HEK293T (cell line): ENCODE measurements around the gene ATP1A4.

Experiments
- CTCF ChIA-PET: fragments of 350-600 bp; formaldehyde crosslinking; extraction: SDS; loops from one replicate; lab custom pipeline; 2021; ENCODE audit warnings: antibody characterized with exemption, inconsistent platforms; lab: Yijun Ruan, JAX
- POLR2A ChIA-PET: fragments of 350-600 bp; formaldehyde crosslinking; extraction: SDS; loops from one replicate; lab custom pipeline; 2020; ENCODE audit warnings: antibody characterized with exemption, inconsistent platforms; lab: Yijun Ruan, JAX
- DNase-seq: peaks from one replicate; pipeline ENCODE4 v3.0.0; 2012; ENCODE audit warnings: mixed read lengths; ENCODE audit errors: extremely low spot score
- ARNT ChIP-seq: fragments of 450-650 bp; IDR thresholded peaks from 2 replicates; pipeline ENCODE4 v1.6.1; 2017; ENCODE audit warnings: mild to moderate bottlenecking
- BHLHE40 ChIP-seq: fragments of 450-650 bp; IDR thresholded peaks from 2 replicates; pipeline ENCODE4 v1.6.1; 2016; ENCODE audit warnings: mild to moderate bottlenecking, moderate library complexity, borderline replicate concordance
- CTBP1 ChIP-seq: fragments of 450-650 bp; IDR thresholded peaks from 2 replicates; pipeline ENCODE4 v1.6.1; 2016; ENCODE audit warnings: borderline replicate concordance
- ELF4 ChIP-seq: fragments of 450-650 bp; IDR thresholded peaks from 2 replicates; pipeline ENCODE4 v1.6.1; 2017; ENCODE audit warnings: antibody characterized with exemption
- FOXA1 ChIP-seq: fragments of 450-650 bp; IDR thresholded peaks from 2 replicates; pipeline ENCODE4 v1.6.1; 2016; ENCODE audit warnings: mild to moderate bottlenecking
- FOXK2 ChIP-seq: fragments of 450-650 bp; IDR thresholded peaks from 2 replicates; pipeline ENCODE4 v1.6.1; 2016; ENCODE audit warnings: mild to moderate bottlenecking
- FOXM1 ChIP-seq: fragments of 450-650 bp; IDR thresholded peaks from 2 replicates; pipeline ENCODE4 v1.6.1; 2017; ENCODE audit warnings: mild to moderate bottlenecking, borderline replicate concordance
- HDGF ChIP-seq: fragments of 450-650 bp; IDR thresholded peaks from 2 replicates; pipeline ENCODE4 v1.6.1; 2017; ENCODE audit warnings: antibody characterized with exemption, borderline replicate concordance
- L3MBTL2 ChIP-seq: fragments of 450-650 bp; conservative IDR thresholded peaks from 2 replicates; pipeline ENCODE4 v1.6.1; 2016; ENCODE audit warnings: mild to moderate bottlenecking
- LEF1 ChIP-seq: fragments of 450-650 bp; IDR thresholded peaks from 2 replicates; pipeline ENCODE4 v1.6.1; 2017; ENCODE audit warnings: mild to moderate bottlenecking, borderline replicate concordance
- NFRKB ChIP-seq: fragments of 450-650 bp; IDR thresholded peaks from 2 replicates; pipeline ENCODE4 v1.6.1; 2016; ENCODE audit warnings: mild to moderate bottlenecking, moderate library complexity
- PKNOX1 ChIP-seq: fragments of 450-650 bp; IDR thresholded peaks from 2 replicates; pipeline ENCODE4 v1.6.1; 2016
- SP1 ChIP-seq: fragments of 450-650 bp; IDR thresholded peaks from 2 replicates; pipeline ENCODE4 v1.6.1; 2017
- SUZ12 ChIP-seq: fragments of 450-650 bp; IDR thresholded peaks from 2 replicates; pipeline ENCODE4 v1.6.1; 2016; ENCODE audit warnings: mild to moderate bottlenecking
- TARDBP ChIP-seq: fragments of 450-650 bp; IDR thresholded peaks from 2 replicates; pipeline ENCODE4 v1.6.1; 2016
- ZNF384 ChIP-seq: fragments of 450-650 bp; IDR thresholded peaks from 2 replicates; pipeline ENCODE4 v1.6.1; 2016

ATP1A4 gene

GRCh38 chr1:160216301-160216700 lies 64.9 kb downstream of the ATP1A4 start:
- ChIA-PET CTCF (no interaction called here), POLR2A (no interaction called here)
- no peak for DNase-seq
- TF ChIP-seq SP1 (no peak), TARDBP (no peak), BHLHE40 (no peak), ZNF384 (no peak), NFRKB (no peak), ELF4 (no peak), SUZ12 (no peak), L3MBTL2 (no peak), FOXA1 (no peak), ARNT (no peak), FOXK2 (no peak), CTBP1 (no peak)

- ChIA-PET POLR2A (no interaction called here), CTCF (no interaction called here)
- TF ChIP-seq ZNF384 (no peak), NFRKB (no peak), SP1 (no peak), ARNT (no peak), LEF1 (no peak), SUZ12 (no peak), FOXA1 (no peak), CTBP1 (no peak), HDGF (no peak), PKNOX1 (no peak), FOXK2 (no peak), FOXM1 (no peak), ELF4 (no peak), L3MBTL2 (no peak), TARDBP (no peak), BHLHE40 (no peak)
- no peak for DNase-seq
These were observed 66.2 kb downstream of the ATP1A4 start for GRCh38 chr1:160217481-160218051.

- TF ChIP-seq ELF4 (no peak), PKNOX1 (no peak), CTBP1 (no peak), NFRKB (no peak), FOXA1 (no peak), L3MBTL2 (no peak), TARDBP (no peak), ARNT (no peak), ZNF384 (no peak), BHLHE40 (no peak), HDGF (no peak), SUZ12 (no peak), FOXK2 (no peak), FOXM1 (no peak), SP1 (no peak), LEF1 (no peak)
- CTCF ChIA-PET = interaction anchor here (0.8 to 3.6 kb wide), 10 partner anchors 22 to 132 kb away, joined by 3 to 30 read pairs (median 4); no protein-coding TSS in a partner anchor
- POLR2A ChIA-PET = interaction anchor here (0.9 to 1.0 kb wide), 2 partner anchors 14 to 41 kb away, joined by 3 read pairs; partner anchors contain the start of gene PEA15
- peak; percentile 57 for DNase-seq
These were observed 67.9 kb downstream of the ATP1A4 start for GRCh38 chr1:160219062-160219929.

GRCh38 chr1:160220301-160220700 lies 68.9 kb downstream of the ATP1A4 start:
- DNase-seq = no peak
- no peak for TF ChIP-seq ELF4
- no peak for TF ChIP-seq PKNOX1
- TF ChIP-seq L3MBTL2 = no peak
- TF ChIP-seq SUZ12 = no peak
- TF ChIP-seq LEF1 = no peak
- no peak for TF ChIP-seq FOXA1
- TF ChIP-seq HDGF = no peak
- TF ChIP-seq TARDBP = no peak
- TF ChIP-seq NFRKB = no peak
- TF ChIP-seq ARNT = no peak
- no peak for TF ChIP-seq SP1
- TF ChIP-seq BHLHE40 = no peak
- no peak for TF ChIP-seq FOXM1
- CTCF ChIA-PET = interaction anchor here (0.8 to 3.6 kb wide), 8 partner anchors 21 to 133 kb away, joined by 3 to 30 read pairs (median 4); no protein-coding TSS in a partner anchor
- POLR2A ChIA-PET = interaction anchor here (1.0 kb wide), 1 partner anchor 40 kb away, joined by 3 read pairs; no protein-coding TSS in a partner anchor

- ChIA-PET POLR2A (no interaction called here), CTCF (interaction anchor here (3.6 kb wide), 1 partner anchor 29 kb away, joined by 30 read pairs; no protein-coding TSS in a partner anchor)
- no peak for TF ChIP-seq SP1
- no peak for TF ChIP-seq BHLHE40
- TF ChIP-seq FOXM1 = no peak
- TF ChIP-seq FOXK2 = no peak
- no peak for TF ChIP-seq ZNF384
- TF ChIP-seq TARDBP = no peak
- TF ChIP-seq L3MBTL2 = no peak
- TF ChIP-seq ELF4 = no peak
- no peak for TF ChIP-seq SUZ12
- no peak for TF ChIP-seq CTBP1
- no peak for TF ChIP-seq FOXA1
- no peak for TF ChIP-seq LEF1
- no peak for TF ChIP-seq NFRKB
- no peak for TF ChIP-seq ARNT
- TF ChIP-seq HDGF = no peak
- TF ChIP-seq PKNOX1 = no peak
- DNase-seq = no peak
These were observed 69.7 kb downstream of the ATP1A4 start for GRCh38 chr1:160221089-160221488.
